Osteocyte (in vitro differentiated cells): ENCODE results near the gene CAMKMT. TPM values are rescaled to one million over a fixed set of nuclear protein-coding genes. Genes with fewer than 3 reads are reported as not detected.

Source experiments
- DNase-seq: peaks from one replicate; pipeline ENCODE4 v3.0.0; 2021; ENCODE audit warnings: mixed read lengths; ENCODE audit not compliant: unreplicated experiment; ENCODE audit errors: extremely low spot score
- H3K27ac Mint-ChIP-seq: one replicate; pipeline ENCODE4 v1.8.0; 2021; ENCODE audit warnings: mild to moderate bottlenecking, mixed read lengths; ENCODE audit not compliant: unreplicated experiment
- H3K27me3 Mint-ChIP-seq: one replicate; pipeline ENCODE4 v1.8.0; 2021; ENCODE audit warnings: mixed read lengths; ENCODE audit not compliant: unreplicated experiment
- H3K36me3 Mint-ChIP-seq: one replicate; pipeline ENCODE4 v1.8.0; 2021; ENCODE audit warnings: mixed read lengths; ENCODE audit not compliant: unreplicated experiment
- H3K4me1 Mint-ChIP-seq: one replicate; pipeline ENCODE4 v1.8.0; 2021; ENCODE audit warnings: mixed read lengths; ENCODE audit not compliant: unreplicated experiment
- H3K4me3 Mint-ChIP-seq: one replicate; pipeline ENCODE4 v1.8.0; 2021; ENCODE audit warnings: mild to moderate bottlenecking, moderate library complexity, mixed read lengths; ENCODE audit not compliant: unreplicated experiment
- H3K9me3 Mint-ChIP-seq: one replicate; pipeline ENCODE4 v1.8.0; 2021; ENCODE audit warnings: mixed read lengths; ENCODE audit not compliant: unreplicated experiment
- CTCF ChIP-seq: fragments of 200-600 bp; sonication (generic); IDR thresholded peaks from 2 replicates; pipeline ENCODE4 v1.5.0; 2021; ENCODE audit warnings: antibody characterized with exemption, mild to moderate bottlenecking, moderate library complexity
- total RNA-seq: library from RNA; stranded (reverse); gene quantifications from 2 replicates; pipeline ENCODE4 v1.2.1, GENCODE V29; 2021

CAMKMT gene
- total RNA-seq, 1 donor from 2014 or later = 10.9 TPM

- peaks cover 14% of the 10 kb centered on the region for H3K36me3 Mint-ChIP-seq
- H3K27me3 Mint-ChIP-seq = no peaks in the 10 kb centered on the region
- peaks cover 20% of the 10 kb centered on the region for H3K4me1 Mint-ChIP-seq
- no peak for TF ChIP-seq CTCF
- no peak overlapping the region for H3K4me3 Mint-ChIP-seq
- H3K27ac Mint-ChIP-seq = no peak overlapping the region
- H3K9me3 Mint-ChIP-seq = no peaks in the 10 kb centered on the region
- DNase-seq = no peak
Measured at GRCh38 chr2:44348400-44348799, 13.3 kb upstream of the CAMKMT start.

GRCh38 chr2:44349506-44349905, 12.2 kb upstream of the CAMKMT start:
- Mint-ChIP-seq H3K4me1 (peaks cover 20% of the 10 kb centered on the region), H3K9me3 (no peaks in the 10 kb centered on the region), H3K36me3 (peaks cover 11% of the 10 kb centered on the region), H3K27ac (no peak overlapping the region), H3K4me3 (no peak overlapping the region), H3K27me3 (no peaks in the 10 kb centered on the region)
- DNase-seq = no peak
- no peak for TF ChIP-seq CTCF

GRCh38 chr2:44351088-44351487, 10.7 kb upstream of the CAMKMT start:
- no peak overlapping the region for H3K4me3 Mint-ChIP-seq
- H3K27ac Mint-ChIP-seq = peak overlapping the region; percentile 44
- no peak for TF ChIP-seq CTCF
- no peaks in the 10 kb centered on the region for H3K9me3 Mint-ChIP-seq
- no peak for DNase-seq
- H3K36me3 Mint-ChIP-seq = peaks cover 11% of the 10 kb centered on the region
- H3K27me3 Mint-ChIP-seq = no peaks in the 10 kb centered on the region
- peaks cover 20% of the 10 kb centered on the region for H3K4me1 Mint-ChIP-seq

- no peak for DNase-seq
- H3K4me1 Mint-ChIP-seq = peaks cover 20% of the 10 kb centered on the region
- peaks cover 7% of the 10 kb centered on the region for H3K36me3 Mint-ChIP-seq
- no peak for TF ChIP-seq CTCF
- H3K27ac Mint-ChIP-seq = peak overlapping the region; percentile 44
- H3K27me3 Mint-ChIP-seq = no peaks in the 10 kb centered on the region
- no peaks in the 10 kb centered on the region for H3K9me3 Mint-ChIP-seq
- no peak overlapping the region for H3K4me3 Mint-ChIP-seq
Measured at GRCh38 chr2:44351676-44352075, 10.1 kb upstream of the CAMKMT start.

GRCh38 chr2:44352510-44352909, 9.2 kb upstream of the CAMKMT start:
- Mint-ChIP-seq H3K4me3 (no peak overlapping the region), H3K9me3 (no peaks in the 10 kb centered on the region), H3K27me3 (no peaks in the 10 kb centered on the region), H3K4me1 (peaks cover 20% of the 10 kb centered on the region), H3K27ac (no peak overlapping the region), H3K36me3 (peaks cover 7% of the 10 kb centered on the region)
- DNase-seq = no peak
- no peak for TF ChIP-seq CTCF
